Measurements from ENCODE around the gene PSEN2. TPM values are rescaled to one million over a fixed set of nuclear protein-coding genes. Genes with fewer than 3 reads are reported as not detected.

PSEN2 gene
- total RNA-seq, 1 donor from 2014 or later = 16.6 TPM

- no peak for DNase-seq
- TF ChIP-seq CTCF (IDR thresholded peaks at IDR 0.05; ENCODE audit: borderline replicate concordance) = no peak
- intact Hi-C loops (cut with micrococcal nuclease) = no loop called here
Observed at GRCh38 chr1:226873771-226874578, 3.6 kb downstream of the PSEN2 start.

DNA sequence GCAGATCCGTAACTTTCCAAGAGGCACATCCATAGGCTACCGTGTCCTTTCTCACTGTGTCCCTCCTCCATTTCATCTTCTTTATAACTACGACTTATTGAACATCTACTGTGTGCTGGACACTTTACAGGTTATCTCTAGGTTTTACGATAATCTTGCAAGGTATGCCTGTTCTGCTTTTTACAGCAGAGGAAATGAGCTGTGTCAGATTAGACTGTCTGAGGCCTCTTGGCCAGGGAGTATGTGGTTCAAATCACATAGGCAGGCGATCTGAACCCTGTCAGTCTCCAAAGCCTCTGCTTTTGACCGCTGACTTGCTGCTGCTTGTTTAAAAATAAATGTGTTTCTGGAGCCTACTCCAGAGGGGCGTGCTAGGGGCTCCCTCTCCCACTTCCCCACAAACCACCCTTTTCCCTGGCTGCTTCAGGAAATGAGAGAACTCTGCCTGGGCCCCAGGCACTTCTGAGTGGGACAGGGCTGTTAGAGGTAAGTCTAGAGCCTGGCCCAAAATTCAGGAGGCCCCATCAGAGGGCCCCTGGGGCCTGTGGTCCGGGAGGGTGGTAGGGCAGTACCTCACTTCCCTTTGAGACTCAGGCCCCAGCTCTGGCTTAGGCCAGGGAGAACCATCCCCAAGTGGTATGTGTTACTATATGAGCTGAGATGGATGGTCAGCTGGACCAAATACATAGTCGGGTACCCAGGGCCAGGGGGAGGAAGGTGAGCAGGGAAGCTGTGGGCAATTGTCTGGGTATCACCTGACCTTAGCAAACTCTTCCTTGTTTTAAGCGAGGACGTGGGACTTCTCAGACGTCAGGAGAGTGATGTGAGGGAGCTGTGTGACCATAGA is 4.4 kb downstream of the PSEN2 start:
- no peak overlapping the region for H3K4me3 ChIP-seq

More at GRCh38 chr1:226873771-226874578, 3.6 kb downstream of the PSEN2 start:
- no peaks in the 10 kb centered on the region for H3K27me3 ChIP-seq (ENCODE audit: low read depth)
- no peak overlapping the region for H3K4me3 ChIP-seq
- no peak overlapping the region for H3K27ac ChIP-seq (replicated peaks)
- peaks cover 46% of the 10 kb centered on the region for H3K4me1 ChIP-seq
- peaks cover 16% of the 10 kb centered on the region for H3K36me3 ChIP-seq
- no peaks in the 10 kb centered on the region for H3K9me3 ChIP-seq (replicated peaks)

GRCh38 chr1:226875641-226876295 is 5.4 kb downstream of the PSEN2 start:
- TF ChIP-seq CTCF (IDR thresholded peaks at IDR 0.05; ENCODE audit: borderline replicate concordance) = no peak
- intact Hi-C loops (cut with micrococcal nuclease) = no loop called here
- no peak for DNase-seq
- Histone ChIP-seq H3K27me3 (ENCODE audit: low read depth) (no peaks in the 10 kb centered on the region), H3K36me3 (peaks cover 33% of the 10 kb centered on the region), H3K4me3 (no peak overlapping the region), H3K9me3 (replicated peaks) (no peaks in the 10 kb centered on the region), H3K27ac (replicated peaks) (no peak overlapping the region), H3K4me1 (peaks cover 39% of the 10 kb centered on the region)

More for the DNA sequence above, 4.4 kb downstream of the PSEN2 start:
- peaks cover 24% of the 10 kb centered on the region for H3K36me3 ChIP-seq
- no peaks in the 10 kb centered on the region for H3K9me3 ChIP-seq (replicated peaks)
- no peak for TF ChIP-seq CTCF (IDR thresholded peaks at IDR 0.05; ENCODE audit: borderline replicate concordance)
- H3K27ac ChIP-seq (replicated peaks) = no peak overlapping the region
- no peak for DNase-seq
- intact Hi-C loops (cut with micrococcal nuclease) = no loop called here
- no peaks in the 10 kb centered on the region for H3K27me3 ChIP-seq (ENCODE audit: low read depth)
- peaks cover 46% of the 10 kb centered on the region for H3K4me1 ChIP-seq

DNA sequence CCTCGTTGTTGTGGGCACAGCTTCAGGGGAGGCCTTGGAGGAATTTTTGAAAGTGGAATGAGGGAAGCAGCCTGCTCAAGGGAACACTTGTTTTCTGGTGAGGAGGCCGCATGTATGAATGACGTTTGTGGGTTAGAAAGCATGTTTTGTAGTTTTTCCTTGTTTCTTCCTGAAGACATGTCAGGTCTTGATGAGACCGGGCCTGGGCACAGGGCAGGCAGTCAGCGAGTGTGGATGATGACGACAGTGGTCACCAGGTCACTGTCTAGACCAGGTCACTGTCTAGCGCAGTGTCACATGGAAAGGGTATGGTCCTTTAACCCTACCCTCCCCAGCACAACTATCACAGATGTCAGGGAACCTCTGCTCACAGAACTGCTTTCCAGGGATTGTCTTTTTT is 7.3 kb downstream of the PSEN2 start:
- intact Hi-C loops (cut with micrococcal nuclease) = no loop called here
- no peak for DNase-seq
- peaks cover 39% of the 10 kb centered on the region for H3K36me3 ChIP-seq
- H3K4me1 ChIP-seq = peaks cover 29% of the 10 kb centered on the region
- TF ChIP-seq CTCF (IDR thresholded peaks at IDR 0.05; ENCODE audit: borderline replicate concordance) = no peak
- H3K9me3 ChIP-seq (replicated peaks) = no peaks in the 10 kb centered on the region
- H3K4me3 ChIP-seq = no peak overlapping the region
- H3K27me3 ChIP-seq (ENCODE audit: low read depth) = no peaks in the 10 kb centered on the region
- no peak overlapping the region for H3K27ac ChIP-seq (replicated peaks)
